ENCODE data around the gene CLTB. TPM values are rescaled to one million over a fixed set of nuclear protein-coding genes. Genes with fewer than 3 reads are reported as not detected.

CLTB gene
- total and polyA plus RNA-seq, 12 donors = 118 to 299 (median 160) TPM

- DNase-seq = no peak
- TF ChIP-seq POLR2A (IDR thresholded peaks at IDR 0.05) = no peak
- TF ChIP-seq, protein P1, sequence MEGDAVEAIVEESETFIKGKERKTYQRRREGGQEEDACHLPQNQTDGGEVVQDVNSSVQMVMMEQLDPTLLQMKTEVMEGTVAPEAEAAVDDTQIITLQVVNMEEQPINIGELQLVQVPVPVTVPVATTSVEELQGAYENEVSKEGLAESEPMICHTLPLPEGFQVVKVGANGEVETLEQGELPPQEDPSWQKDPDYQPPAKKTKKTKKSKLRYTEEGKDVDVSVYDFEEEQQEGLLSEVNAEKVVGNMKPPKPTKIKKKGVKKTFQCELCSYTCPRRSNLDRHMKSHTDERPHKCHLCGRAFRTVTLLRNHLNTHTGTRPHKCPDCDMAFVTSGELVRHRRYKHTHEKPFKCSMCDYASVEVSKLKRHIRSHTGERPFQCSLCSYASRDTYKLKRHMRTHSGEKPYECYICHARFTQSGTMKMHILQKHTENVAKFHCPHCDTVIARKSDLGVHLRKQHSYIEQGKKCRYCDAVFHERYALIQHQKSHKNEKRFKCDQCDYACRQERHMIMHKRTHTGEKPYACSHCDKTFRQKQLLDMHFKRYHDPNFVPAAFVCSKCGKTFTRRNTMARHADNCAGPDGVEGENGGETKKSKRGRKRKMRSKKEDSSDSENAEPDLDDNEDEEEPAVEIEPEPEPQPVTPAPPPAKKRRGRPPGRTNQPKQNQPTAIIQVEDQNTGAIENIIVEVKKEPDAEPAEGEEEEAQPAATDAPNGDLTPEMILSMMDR (IDR thresholded peaks at IDR 0.05) = no peak
- WGBS, 4 donors = 76 to 89% (median 85%) methylated on average over 8 to 9 of the region's 9 CpGs
- H3K36me3 ChIP-seq (replicated peaks in 1 of 2) = peaks cover 0 to 26% of the 10 kb centered on the region in 2 donors
- H3K4me3 ChIP-seq = no peak overlapping the region
- H3K4me1 ChIP-seq (replicated peaks in 1 of 2) = peaks cover 6 to 14% of the 10 kb centered on the region in 2 donors
- H3K9me3 ChIP-seq (replicated peaks in 1 of 3) = no peaks in the 10 kb centered on the region
- intact Hi-C loops (cut with DNase I) = no loop called here
- no peaks in the 10 kb centered on the region for H3K27me3 ChIP-seq
- H3K27ac ChIP-seq = no peak overlapping the region
Measured at GRCh38 chr5:176383961-176384360, 32.4 kb downstream of the CLTB start.

- DNase-seq = no peak
- Histone ChIP-seq H3K4me1 (replicated peaks in 1 of 2) (peaks cover 6 to 14% of the 10 kb centered on the region in 2 donors), H3K4me3 (no peak overlapping the region), H3K9me3 (replicated peaks in 1 of 3) (no peaks in the 10 kb centered on the region), H3K27me3 (no peaks in the 10 kb centered on the region), H3K27ac (no peak overlapping the region), H3K36me3 (replicated peaks in 1 of 2) (peaks cover 0 to 26% of the 10 kb centered on the region in 2 donors)
- TF ChIP-seq, protein P1 (IDR thresholded peaks at IDR 0.05) = no peak
- no peak for TF ChIP-seq POLR2A (IDR thresholded peaks at IDR 0.05)
- 88 to 93% (median 91%) methylated on average over 12 to 15 of the region's 15 CpGs for WGBS, 4 donors
- intact Hi-C loops (cut with DNase I) = no loop called here
Measured at GRCh38 chr5:176383248-176383905, 33.0 kb downstream of the CLTB start.

GRCh38 chr5:176382721-176383120 is 33.6 kb downstream of the CLTB start:
- H3K36me3 ChIP-seq (replicated peaks in 1 of 2) = peaks cover 0 to 26% of the 10 kb centered on the region in 2 donors
- TF ChIP-seq POLR2A (IDR thresholded peaks at IDR 0.05) = no peak
- TF ChIP-seq, protein P1 (IDR thresholded peaks at IDR 0.05) = no peak
- 91 to 100% (median 95%) methylated on average over 3 of the region's 3 CpGs for WGBS, 4 donors
- H3K27ac ChIP-seq = no peak overlapping the region
- no peaks in the 10 kb centered on the region for H3K27me3 ChIP-seq
- no peak overlapping the region for H3K4me3 ChIP-seq
- peaks cover 5 to 12% of the 10 kb centered on the region in 2 donors for H3K4me1 ChIP-seq (replicated peaks in 1 of 2)
- intact Hi-C loops (cut with DNase I) = no loop called here
- H3K9me3 ChIP-seq (replicated peaks in 1 of 3) = no peaks in the 10 kb centered on the region
- DNase-seq = no peak

DNA sequence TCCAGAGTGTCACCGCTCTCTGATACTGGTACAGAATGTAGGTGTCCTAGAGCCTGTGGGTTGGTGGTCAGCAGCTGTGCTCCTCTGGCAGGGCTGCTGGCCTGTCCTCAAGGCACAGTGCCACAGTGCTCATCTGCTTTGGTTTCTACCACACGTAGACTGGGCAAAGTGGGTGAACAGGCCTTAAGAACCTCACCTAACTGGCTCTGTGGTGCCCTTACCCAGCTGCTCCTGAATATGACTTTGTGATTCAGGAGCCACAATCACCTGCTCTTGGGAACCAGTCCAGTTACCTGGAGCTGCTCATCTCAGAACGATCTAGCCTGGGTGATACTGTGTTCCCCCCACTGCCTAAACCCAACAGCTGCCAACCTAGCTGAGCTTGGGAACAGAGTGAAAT is 34.4 kb downstream of the CLTB start:
- H3K4me3 ChIP-seq = no peak overlapping the region
- 96 to 100% (median 98%) methylated on average over 2 to 3 of the region's 3 CpGs for WGBS, 4 donors
- no peak for DNase-seq
- no peak overlapping the region for H3K27ac ChIP-seq
- peaks cover 0 to 5% of the 10 kb centered on the region in 2 donors for H3K4me1 ChIP-seq (replicated peaks in 1 of 2)
- H3K9me3 ChIP-seq (replicated peaks in 1 of 3) = no peaks in the 10 kb centered on the region
- peaks cover 0 to 26% of the 10 kb centered on the region in 2 donors for H3K36me3 ChIP-seq (replicated peaks in 1 of 2)
- no peak for TF ChIP-seq POLR2A (IDR thresholded peaks at IDR 0.05)
- TF ChIP-seq, protein P1 (IDR thresholded peaks at IDR 0.05) = no peak
- H3K27me3 ChIP-seq = no peaks in the 10 kb centered on the region
- intact Hi-C loops (cut with DNase I) = no loop called here
